ENCODE measurements around the gene SULT4A1.

The SULT4A1 gene

DNA sequence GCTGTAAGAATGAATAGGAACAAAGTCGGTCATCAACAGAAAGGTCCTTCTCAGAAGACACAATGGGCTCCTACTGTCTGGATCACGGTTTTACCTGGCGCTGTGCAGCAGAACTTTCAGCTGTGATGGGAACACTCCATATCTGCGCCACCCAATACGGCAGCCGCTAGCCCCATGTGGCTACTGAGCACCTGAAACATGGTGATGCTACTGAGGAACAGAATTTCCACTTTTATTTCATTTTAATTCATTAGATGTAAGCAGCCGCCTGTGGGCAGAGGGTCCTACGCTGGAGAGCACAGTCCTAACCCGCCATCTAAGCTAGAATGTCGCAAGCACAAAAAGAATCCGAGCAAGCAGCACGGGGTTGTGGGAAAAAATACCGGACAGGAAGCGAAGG is 2.7 kb downstream of the SULT4A1 start:
- no peak for DNase-seq

GRCh38 chr22:43859176-43859575 is 3.1 kb downstream of the SULT4A1 start:
- DNase-seq, result no peak

DNA sequence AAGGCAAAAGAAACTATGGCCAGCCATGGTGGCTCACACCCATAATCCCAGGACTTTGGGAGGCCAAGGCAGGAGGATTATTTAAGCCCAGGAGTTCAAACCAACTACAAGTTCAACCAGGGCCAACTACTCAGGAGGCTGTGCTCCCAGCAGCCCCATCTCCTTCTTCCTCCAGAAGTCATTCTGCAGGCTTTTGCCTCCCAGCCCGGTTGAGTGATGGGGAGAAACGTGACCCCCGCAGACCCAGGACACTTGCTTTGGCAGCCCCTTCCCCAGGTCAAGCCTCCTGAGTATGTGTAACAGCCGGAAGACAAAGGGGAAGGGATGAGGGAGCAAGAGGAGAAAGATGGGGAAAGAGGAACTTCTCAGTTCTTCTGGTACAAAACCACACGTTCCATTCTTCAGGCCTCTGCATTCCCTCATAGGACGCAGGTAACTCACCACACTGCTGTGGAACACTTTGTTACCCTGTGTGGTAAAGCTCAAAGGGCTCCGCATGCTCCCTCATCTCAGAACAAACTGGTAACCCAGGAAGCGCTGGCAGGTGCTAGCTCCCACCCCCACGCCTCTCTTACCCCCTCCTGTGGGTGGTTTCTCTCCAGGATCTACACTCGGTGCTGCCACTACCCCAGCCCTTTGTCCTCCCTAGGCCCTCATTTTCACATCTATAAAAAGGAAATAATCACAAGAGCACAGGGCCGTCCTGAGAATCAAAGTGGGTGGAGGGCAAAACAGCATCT is 4.0 kb downstream of the SULT4A1 start:
- no peak for DNase-seq

DNA sequence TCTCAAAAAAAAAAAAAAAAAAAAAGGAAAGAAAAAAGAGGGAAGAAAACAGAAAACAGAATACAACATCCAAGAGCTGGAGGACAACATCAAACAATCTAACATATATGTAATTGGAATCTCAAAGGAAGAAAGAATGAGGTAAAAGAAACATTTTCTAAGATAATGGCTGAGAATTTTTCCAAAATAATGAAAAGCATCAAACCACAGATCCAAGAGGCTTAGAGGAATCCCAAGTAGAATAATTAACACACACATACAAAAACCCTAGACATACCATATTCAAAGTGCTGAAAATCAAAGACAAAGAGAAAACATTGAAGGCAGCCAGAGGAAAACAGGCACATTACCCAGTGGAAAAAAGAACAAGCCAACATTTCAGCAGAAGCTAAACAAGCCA is 4.9 kb downstream of the SULT4A1 start:
- DNase-seq, result no peak

DNA sequence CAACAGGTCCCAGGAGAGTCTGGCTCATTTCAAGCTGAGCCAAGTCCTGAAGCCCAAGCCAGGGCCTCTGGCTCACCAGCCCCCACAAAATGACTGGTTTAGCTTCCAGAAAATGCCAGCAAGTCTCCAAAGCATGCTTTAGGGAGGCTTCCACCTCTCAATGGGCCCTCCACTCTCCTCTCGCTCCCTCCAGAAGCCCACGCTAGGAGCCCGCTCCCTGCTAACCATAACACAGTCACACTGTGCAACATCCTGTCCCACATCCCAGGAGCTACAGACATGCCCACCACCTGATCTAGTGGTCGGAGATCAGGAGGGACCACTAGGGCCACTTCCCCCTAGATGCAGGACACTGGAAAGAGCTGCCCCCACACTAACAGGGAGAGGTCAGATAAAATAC is 6.9 kb downstream of the SULT4A1 start:
- DNase-seq, result no peak

- DNase-seq, result no peak
Observed at GRCh38 chr22:43854786-43855271, 7.5 kb downstream of the SULT4A1 start.

- no peak for DNase-seq
Observed at GRCh38 chr22:43854121-43854785, 8.1 kb downstream of the SULT4A1 start.

GRCh38 chr22:43853328-43853931 is 8.9 kb downstream of the SULT4A1 start:
- DNase-seq, result no peak

GRCh38 chr22:43852573-43853327 is 9.6 kb downstream of the SULT4A1 start:
- DNase-seq, result no peak

GRCh38 chr22:43851979-43852307 is 10.4 kb downstream of the SULT4A1 start:
- no peak for DNase-seq

GRCh38 chr22:43851058-43851978 is 11.0 kb downstream of the SULT4A1 start:
- DNase-seq, result no peak

DNA sequence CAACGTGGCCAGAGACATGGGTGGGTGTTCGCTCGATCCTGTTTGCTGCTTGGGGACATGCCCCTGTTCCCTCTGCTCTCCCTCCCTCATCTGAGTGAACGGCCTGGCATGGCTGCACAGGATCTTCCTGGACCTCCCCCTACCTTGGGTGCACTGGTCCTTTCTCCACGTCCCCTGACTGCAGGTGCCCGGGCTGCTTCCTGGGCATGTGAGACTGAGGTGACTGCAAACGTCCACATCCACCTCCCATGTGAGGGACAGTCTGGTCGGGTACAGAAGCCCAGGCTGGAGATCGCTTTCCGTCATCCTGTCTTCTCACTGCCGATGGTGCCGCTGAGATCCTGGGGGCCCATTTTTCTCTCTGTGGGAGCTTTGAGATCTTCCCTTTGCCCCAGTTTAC is 11.8 kb downstream of the SULT4A1 start:
- no peak for DNase-seq

GRCh38 chr22:43849731-43850130 is 12.6 kb downstream of the SULT4A1 start:
- DNase-seq, result no peak

GRCh38 chr22:43848366-43849171 is 13.7 kb downstream of the SULT4A1 start:
- peak; percentile 34 to 69 for DNase-seq

GRCh38 chr22:43847376-43848289 is 14.7 kb downstream of the SULT4A1 start:
- DNase-seq, result no peak

- no peak for DNase-seq
Observed at GRCh38 chr22:43846966-43847365, 15.3 kb downstream of the SULT4A1 start.

- no peak for DNase-seq
Observed at GRCh38 chr22:43845981-43846380, 16.3 kb downstream of the SULT4A1 start.

- no peak for DNase-seq
Observed at GRCh38 chr22:43844560-43845545, 17.5 kb downstream of the SULT4A1 start.

Measured in NCI-H2081 (cell line).